ENCODE measurements around the gene FKBP1B.
"Not testable (repeated sequence)": the region's sequence is repeated elsewhere in the genome, so short reads cannot be mapped to it uniquely, and the experiment has no call there.

FKBP1B gene

GRCh38 chr2:24104906-24105305 is 55.4 kb downstream of the FKBP1B start:
- no peak for DNase-seq

- DNase-seq = no peak
Observed at GRCh38 chr2:24105816-24106215, 56.3 kb downstream of the FKBP1B start.

- DNase-seq = no peak
Observed at GRCh38 chr2:24106786-24107185, 57.2 kb downstream of the FKBP1B start.

- no peak for DNase-seq
Observed at GRCh38 chr2:24107336-24107735, 57.8 kb downstream of the FKBP1B start.

- not testable (repeated sequence) for DNase-seq
Observed at GRCh38 chr2:24109431-24109830, 59.9 kb downstream of the FKBP1B start.

- no peak for DNase-seq
Observed at GRCh38 chr2:24110660-24111303, 61.2 kb downstream of the FKBP1B start.

GRCh38 chr2:24111407-24111901 is 61.9 kb downstream of the FKBP1B start:
- no peak for DNase-seq

Measured in stimulated activated CD4-positive, alpha-beta T cell treated with anti-CD3 and anti-CD28 coated beads, Interleukin-12 subunit alpha, Interleukin-12 subunit beta, amount 100 ng/mL, for 4 hours (primary cell).